ENCODE results near the gene P2RY8. TPM values are rescaled to one million over a fixed set of nuclear protein-coding genes. Genes with fewer than 3 reads are reported as not detected.
"Not testable (repeated sequence)": the region's sequence is repeated elsewhere in the genome, so short reads cannot be mapped to it uniquely, and the experiment has no call there.

P2RY8 gene
- total RNA-seq, 1 donor from 2014 or later: 2.5 TPM

GRCh38 chrX:1546691-1547251, 9.8 kb upstream of the P2RY8 start:
- peak; percentile 76 for DNase-seq (ENCODE audit: low spot score)

- peak; percentile 39 for DNase-seq (ENCODE audit: low spot score)
Observed at GRCh38 chrX:1545776-1546408, 8.9 kb upstream of the P2RY8 start.

GRCh38 chrX:1542994-1543725, 6.2 kb upstream of the P2RY8 start:
- peak; percentile 64 for DNase-seq (ENCODE audit: low spot score)

DNA sequence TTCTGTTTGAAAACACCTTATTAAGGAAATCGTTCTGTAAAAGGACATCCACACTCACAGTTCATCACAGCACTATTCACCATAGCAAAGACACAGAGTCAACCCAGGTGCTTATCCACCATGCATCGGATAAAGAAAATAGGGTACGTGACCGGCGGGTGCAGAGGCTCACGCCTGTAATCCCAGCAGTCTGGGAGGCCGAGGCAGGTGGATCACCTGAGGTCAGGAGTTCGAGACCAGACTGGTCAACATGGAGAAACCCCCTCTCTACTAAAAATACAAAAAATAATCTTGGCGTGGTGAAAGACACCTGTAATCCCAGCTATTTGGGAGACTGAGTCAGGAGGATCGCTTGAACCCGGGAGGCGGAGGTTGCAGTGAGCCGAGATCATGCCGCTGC, 2.2 kb upstream of the P2RY8 start:
- peak; percentile 14 for DNase-seq (ENCODE audit: low spot score)

DNA sequence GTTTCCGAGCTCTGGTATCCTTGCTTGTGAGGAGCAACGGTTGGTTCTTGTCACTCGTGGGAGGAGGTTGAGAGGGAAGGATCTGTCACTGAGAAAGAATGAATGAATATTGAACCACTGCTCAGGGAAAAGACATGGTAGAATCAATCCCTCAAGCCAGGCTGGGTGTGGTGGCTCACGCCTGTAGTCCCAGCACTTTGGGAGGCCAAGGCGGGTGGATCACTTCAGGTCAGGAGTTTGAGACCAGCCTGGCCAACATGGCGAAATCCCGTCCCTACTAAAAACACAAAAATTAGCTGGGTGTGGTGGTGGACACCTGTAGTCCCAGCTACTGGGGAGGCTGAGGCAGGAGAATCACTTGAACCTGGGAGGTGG, 718 bp upstream of the P2RY8 start:
- DNase-seq (ENCODE audit: low spot score): not testable (repeated sequence)

DNA sequence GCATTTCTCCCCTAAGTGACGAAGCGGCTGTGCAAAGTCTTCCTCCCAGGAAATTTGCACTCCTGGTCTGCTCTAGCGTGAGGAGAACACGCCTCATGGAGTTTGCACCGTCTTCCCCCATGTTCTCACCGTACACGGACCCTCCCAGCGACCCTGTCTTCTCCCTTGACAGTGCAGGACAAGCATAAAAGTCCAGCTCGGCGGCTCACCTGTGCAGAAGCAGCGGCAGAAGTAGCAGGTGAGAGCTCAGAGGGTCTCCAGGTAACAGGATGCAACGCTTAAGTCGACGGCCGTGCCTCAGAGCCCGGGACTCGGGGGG, 314 bp downstream of the P2RY8 start:
- no peak for DNase-seq (ENCODE audit: low spot score)

DNA sequence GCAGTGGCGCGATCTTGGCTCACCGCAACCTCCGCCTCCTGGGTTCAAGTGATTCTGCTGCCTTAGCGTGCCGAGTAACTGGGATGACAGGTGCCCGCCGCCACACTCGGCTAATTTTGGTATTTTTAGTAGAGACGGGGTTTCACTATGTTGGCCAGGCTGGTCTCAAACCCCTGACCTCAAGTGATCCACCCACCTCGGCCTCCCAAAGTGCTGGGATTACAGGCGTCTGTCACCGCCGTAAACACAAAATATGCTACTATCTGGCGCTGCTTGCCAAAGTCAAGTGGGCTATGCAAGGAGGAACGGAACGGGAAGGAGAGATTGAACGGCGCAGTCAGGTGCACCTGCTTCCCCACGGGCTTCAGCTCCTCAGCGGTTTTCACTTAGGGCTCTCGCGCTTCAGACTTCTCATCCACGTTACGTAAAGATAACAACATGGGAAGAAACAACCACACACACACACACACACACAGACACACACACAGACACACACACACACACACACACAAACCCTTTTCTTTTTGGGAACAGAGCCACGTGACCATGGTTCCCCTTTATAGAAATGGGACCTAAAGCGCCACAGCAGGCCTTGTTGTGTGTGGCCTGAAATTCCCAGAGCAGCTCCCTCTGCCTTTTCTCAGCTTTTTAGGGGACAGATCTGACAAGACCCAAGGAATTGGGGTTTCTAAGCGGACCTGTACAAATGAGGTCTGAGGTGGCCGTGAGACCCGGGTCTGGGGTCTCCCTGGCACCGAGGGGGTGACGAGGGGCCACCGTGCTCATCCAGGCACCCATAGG, 1.5 kb downstream of the P2RY8 start:
- peak; percentile 59 for DNase-seq (ENCODE audit: low spot score)

- DNase-seq (ENCODE audit: low spot score): peak; percentile 72
Observed at GRCh38 chrX:1534301-1535168, 2.5 kb downstream of the P2RY8 start.

- no peak for DNase-seq (ENCODE audit: low spot score)
Observed at GRCh38 chrX:1533058-1533457, 3.9 kb downstream of the P2RY8 start.

DNA sequence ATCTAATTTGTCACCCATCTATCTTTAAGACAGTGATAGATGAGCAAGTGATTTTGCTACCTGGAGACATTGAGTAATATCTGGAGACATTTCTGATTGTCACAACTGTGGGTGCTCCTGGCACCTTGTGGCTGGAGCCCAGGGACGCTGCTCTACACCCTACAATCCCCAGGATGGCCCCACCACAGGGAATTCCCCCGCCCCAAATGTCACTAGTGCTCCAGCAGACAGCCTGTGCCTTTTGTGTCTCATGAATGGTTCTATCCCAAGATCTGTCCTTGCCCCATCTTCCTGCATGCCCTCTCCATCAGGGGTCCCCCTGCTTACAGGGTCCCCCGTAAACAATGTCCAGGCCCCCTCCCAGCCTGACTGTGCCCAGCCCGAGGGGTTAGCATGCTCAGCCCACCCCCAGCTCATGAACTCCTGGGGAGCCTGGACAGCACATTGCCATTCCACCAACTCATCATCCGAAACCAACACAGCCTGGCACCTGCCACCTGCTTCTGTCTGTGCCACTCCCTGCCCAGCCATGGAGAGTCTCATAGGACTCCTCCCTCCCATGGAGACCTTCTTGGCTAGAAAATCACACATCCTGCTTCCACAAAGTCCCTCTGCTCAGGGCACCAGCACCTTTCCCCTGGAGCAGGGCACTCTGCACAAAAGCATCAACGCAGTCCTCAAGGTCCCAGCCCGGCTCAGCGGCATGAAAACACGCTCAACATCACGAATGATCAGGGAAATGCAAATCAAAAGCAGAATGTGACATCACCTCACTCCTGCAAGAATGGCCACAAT, 5.7 kb downstream of the P2RY8 start:
- DNase-seq (ENCODE audit: low spot score): peak; percentile 51

GRCh38 chrX:1529756-1530155, 7.2 kb downstream of the P2RY8 start:
- DNase-seq (ENCODE audit: low spot score): no peak

- DNase-seq (ENCODE audit: low spot score): peak; percentile 72
Observed at GRCh38 chrX:1529328-1529727, 7.7 kb downstream of the P2RY8 start.

- DNase-seq (ENCODE audit: low spot score): no peak
Observed at GRCh38 chrX:1528884-1529203, 8.1 kb downstream of the P2RY8 start.

DNA sequence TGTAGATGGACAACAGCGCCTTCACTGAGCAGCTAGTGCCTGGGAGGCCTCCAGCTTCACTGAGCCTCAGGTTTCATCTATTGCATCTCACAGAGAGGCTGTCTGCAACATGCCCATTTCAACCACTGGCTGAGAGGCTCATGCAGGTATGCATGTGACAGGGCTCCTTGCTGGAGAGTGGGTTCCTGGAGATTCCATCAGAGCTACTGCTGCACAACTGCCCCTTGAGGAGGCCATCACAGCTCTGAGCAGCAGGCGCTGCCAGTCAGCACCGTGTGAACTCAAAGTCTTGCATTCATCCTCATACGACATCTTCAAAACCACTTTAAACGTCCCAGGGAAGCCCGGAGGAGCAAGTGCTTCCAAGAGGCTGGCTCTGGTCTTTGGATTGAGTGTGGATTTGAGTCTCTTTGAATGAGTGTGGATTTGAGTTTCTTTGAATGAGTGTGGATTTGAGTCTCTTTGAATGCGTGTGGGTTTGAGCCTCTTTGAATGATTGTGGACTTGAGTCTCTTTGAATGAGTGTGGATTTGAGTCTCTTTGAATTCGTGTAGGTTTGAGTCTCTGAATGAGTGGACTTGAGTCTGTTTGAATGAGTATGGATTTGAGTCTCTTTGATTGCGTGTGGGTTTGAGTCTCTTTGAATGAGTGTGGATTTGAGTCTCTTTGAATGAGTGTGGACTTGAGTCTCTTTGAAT, 8.7 kb downstream of the P2RY8 start:
- DNase-seq (ENCODE audit: low spot score): peak; percentile 57

DNA sequence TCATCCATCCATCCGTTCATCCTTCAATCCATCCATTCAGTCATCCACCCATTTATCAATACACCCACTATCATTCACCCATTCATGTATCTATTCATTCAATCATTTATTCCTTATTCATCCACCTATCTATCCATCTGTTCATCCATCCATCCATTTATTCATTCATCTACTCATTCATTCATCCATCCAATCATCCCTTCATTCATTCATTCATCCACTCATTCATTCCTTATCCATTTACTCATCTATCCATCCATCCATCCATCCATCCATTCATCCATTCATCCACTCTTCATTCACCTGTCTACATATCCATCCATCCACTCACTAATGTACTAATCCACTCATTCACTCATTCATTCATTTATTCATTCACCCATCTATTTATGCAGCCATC, 9.5 kb downstream of the P2RY8 start:
- DNase-seq (ENCODE audit: low spot score): no peak

DNA sequence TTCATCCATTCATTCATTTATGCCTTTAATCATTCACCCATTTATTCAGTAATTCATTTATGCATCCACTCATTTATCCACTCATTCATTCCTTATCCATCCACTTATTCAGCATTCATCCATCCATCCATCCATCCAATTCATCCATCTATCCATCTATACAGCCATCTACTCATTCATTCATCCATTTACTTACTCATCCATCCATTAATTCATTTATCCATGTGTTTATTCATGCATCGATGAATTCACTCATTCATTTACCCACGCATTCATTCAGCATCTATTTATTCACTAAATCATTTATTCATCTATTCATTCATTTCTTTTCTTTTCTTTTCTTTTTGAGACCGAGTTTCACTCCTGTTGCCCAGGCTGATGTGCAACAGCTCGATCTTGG, 10.4 kb downstream of the P2RY8 start:
- no peak for DNase-seq (ENCODE audit: low spot score)

- no peak for DNase-seq (ENCODE audit: low spot score)
Observed at GRCh38 chrX:1525583-1526355, 11.2 kb downstream of the P2RY8 start.

GRCh38 chrX:1524874-1525582, 12.0 kb downstream of the P2RY8 start:
- DNase-seq (ENCODE audit: low spot score): peak; percentile 20

Data from mesenteric fat pad (tissue), 1 donor.